Measurements from ENCODE around the gene UEVLD. TPM values are rescaled to one million over a fixed set of nuclear protein-coding genes. Genes with fewer than 3 reads are reported as not detected.

Gene UEVLD
- polyA plus RNA-seq, 1 donor from 2014 or later, result 11.3 TPM

DNA sequence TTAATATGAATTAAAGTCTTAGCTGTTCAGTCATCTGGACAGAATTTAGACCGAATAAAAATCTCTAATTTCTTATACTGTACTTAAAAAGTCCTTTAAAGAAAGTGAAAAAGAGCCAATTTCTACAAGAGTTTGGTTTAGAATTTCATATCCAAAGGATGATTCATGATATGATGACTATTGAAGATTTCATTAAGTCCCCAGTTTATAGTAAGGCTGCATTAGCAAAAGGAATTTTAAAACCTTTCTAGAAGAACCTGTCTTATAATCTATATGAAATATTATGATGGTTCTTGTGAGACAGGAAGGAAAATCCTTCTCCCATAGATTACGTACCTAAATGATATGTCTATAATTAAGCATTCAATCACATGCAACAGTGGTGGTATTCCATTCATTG lies 96.6 kb downstream of the UEVLD start (continued):
- no peak for TF ChIP-seq CTCF (IDR thresholded peaks at IDR 0.05; ENCODE audit: poor library complexity, severe bottlenecking)

GRCh38 chr11:18490736-18491485 lies 97.6 kb downstream of the UEVLD start:
- no peaks in the 10 kb centered on the region for H3K9me3 ChIP-seq (ENCODE audit: low read length)
- no peaks in the 10 kb centered on the region for H3K36me3 ChIP-seq (ENCODE audit: insufficient read depth, low read length)
- H2AFZ ChIP-seq (ENCODE audit: low read depth, low read length), result no peak overlapping the region
- no peaks in the 10 kb centered on the region for H3F3A ChIP-seq (ENCODE audit: insufficient read depth, low read length, poor library complexity, severe bottlenecking)
- no peak overlapping the region for H3K4me2 ChIP-seq (ENCODE audit: low read length)
- H3K79me2 ChIP-seq (replicated peaks; ENCODE audit: insufficient read depth, low read length), result no peaks in the 10 kb centered on the region
- no peaks in the 10 kb centered on the region for H3K9me2 ChIP-seq (ENCODE audit: insufficient read depth, low read length)
- TF ChIP-seq RAD21 (conservative IDR thresholded peaks at IDR 0.05) (no peak), TAF1 (IDR thresholded peaks at IDR 0.05; ENCODE audit: low read depth) (no peak), CTCF (IDR thresholded peaks at IDR 0.05; ENCODE audit: poor library complexity, severe bottlenecking) (no peak), SMC3 (conservative IDR thresholded peaks at IDR 0.05; ENCODE audit: poor library complexity) (no peak), POLR2AphosphoS5 (IDR thresholded peaks at IDR 0.05) (no peak), MXI1 (conservative IDR thresholded peaks at IDR 0.05; ENCODE audit: poor library complexity, severe bottlenecking) (no peak), EZH2 (IDR thresholded peaks at IDR 0.05; ENCODE audit: borderline replicate concordance, insufficient read depth, low read length, poor library complexity, severe bottlenecking) (no peak), EP300 (conservative IDR thresholded peaks at IDR 0.05; ENCODE audit: poor library complexity, severe bottlenecking) (no peak)
- TF ChIP-seq, protein P1, sequence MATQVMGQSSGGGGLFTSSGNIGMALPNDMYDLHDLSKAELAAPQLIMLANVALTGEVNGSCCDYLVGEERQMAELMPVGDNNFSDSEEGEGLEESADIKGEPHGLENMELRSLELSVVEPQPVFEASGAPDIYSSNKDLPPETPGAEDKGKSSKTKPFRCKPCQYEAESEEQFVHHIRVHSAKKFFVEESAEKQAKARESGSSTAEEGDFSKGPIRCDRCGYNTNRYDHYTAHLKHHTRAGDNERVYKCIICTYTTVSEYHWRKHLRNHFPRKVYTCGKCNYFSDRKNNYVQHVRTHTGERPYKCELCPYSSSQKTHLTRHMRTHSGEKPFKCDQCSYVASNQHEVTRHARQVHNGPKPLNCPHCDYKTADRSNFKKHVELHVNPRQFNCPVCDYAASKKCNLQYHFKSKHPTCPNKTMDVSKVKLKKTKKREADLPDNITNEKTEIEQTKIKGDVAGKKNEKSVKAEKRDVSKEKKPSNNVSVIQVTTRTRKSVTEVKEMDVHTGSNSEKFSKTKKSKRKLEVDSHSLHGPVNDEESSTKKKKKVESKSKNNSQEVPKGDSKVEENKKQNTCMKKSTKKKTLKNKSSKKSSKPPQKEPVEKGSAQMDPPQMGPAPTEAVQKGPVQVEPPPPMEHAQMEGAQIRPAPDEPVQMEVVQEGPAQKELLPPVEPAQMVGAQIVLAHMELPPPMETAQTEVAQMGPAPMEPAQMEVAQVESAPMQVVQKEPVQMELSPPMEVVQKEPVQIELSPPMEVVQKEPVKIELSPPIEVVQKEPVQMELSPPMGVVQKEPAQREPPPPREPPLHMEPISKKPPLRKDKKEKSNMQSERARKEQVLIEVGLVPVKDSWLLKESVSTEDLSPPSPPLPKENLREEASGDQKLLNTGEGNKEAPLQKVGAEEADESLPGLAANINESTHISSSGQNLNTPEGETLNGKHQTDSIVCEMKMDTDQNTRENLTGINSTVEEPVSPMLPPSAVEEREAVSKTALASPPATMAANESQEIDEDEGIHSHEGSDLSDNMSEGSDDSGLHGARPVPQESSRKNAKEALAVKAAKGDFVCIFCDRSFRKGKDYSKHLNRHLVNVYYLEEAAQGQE (IDR thresholded peaks at IDR 0.05; ENCODE audit: borderline replicate concordance), result no peak
- no peaks in the 10 kb centered on the region for H4K20me1 ChIP-seq (ENCODE audit: insufficient read depth)
- H3K27me3 ChIP-seq (ENCODE audit: insufficient read depth, low read depth, low read length), result no peaks in the 10 kb centered on the region
- H3K9ac ChIP-seq (ENCODE audit: low read length), result no peak overlapping the region
- no peak overlapping the region for H3K4me3 ChIP-seq (ENCODE audit: low read length)
- H3K27ac ChIP-seq (ENCODE audit: low read length), result no peak overlapping the region
